ENCODE measurements around the gene CPB1.
"Not testable (repeated sequence)": the region's sequence is repeated elsewhere in the genome, so short reads cannot be mapped to it uniquely, and the experiment has no call there.

Gene CPB1

DNA sequence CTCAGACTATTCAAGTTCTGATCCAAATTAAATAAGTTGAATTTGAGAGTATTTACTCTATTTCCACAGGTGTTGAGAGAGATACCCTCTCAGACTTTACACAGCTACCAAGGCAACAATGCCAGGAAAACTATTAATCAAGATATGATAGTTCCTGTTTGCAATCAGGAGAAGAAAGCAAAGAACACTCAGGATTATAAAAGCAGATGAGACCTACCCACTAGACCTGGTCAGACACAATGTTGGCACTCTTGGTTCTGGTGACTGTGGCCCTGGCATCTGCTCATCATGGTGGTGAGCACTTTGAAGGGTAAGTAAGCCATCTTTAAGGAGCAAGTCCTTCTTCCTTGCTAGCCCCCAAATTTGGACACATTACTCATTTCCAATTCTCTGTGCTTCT is at the start of gene CPB1:
Gene CPB1, plus strand, starts transcription at position 227 of the 400 bp plus-strand sequence. Its CDS starts 13 bp downstream, at position 240.
- DNase-seq (ENCODE audit: low spot score) (no peak), FAIRE-seq (no peak)

- DNase-seq (ENCODE audit: low spot score): no peak
- no peak for FAIRE-seq
Observed at GRCh38 chr3:148778926-148779325, 48.7 kb upstream of the CPB1 start.

DNA sequence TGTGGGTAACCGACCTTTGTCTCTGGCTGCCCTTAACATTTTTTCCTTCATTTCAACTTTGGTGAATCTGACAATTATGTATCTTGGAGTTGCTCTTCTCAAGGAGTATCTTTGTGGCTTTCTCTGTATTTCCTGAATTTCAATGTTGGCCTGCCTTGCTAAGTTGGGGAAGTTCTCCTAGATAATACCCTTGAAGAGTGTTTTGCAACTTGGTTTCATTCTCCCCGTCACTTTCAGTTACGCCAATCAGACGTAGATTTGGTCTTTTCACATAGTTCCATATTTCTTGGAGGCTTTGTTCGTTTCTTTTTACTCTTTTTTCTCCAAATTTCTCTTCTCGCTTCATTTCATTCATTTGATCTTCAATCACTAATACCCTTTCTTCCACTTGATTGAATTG is 42.6 kb upstream of the CPB1 start:
- not testable (repeated sequence) for DNase-seq (ENCODE audit: low spot score); FAIRE-seq

DNA sequence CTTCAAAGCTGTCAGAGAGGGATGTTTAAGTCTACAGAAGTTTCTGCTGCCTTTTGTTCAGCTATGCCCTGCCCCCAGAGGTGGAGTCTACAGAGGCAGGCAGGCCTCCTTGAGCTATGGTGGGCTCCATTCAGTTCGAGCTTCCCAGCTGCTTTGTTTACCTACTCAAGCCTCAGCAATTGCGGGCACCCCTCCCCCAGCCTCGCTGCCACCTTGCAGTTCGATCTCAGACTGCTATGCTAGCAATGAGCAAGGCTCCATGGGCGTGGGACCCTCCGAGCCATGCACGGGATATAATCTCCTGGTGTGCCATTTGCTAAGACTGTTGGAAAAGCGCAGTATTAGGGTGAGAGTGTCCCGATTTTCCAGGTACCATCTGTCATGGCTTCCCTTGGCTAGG is 41.5 kb upstream of the CPB1 start:
- DNase-seq (ENCODE audit: low spot score); FAIRE-seq: not testable (repeated sequence)

- FAIRE-seq (no peak), DNase-seq (ENCODE audit: low spot score) (no peak)
Observed at GRCh38 chr3:148789146-148789545, 38.5 kb upstream of the CPB1 start.

- FAIRE-seq (no peak), DNase-seq (ENCODE audit: low spot score) (no peak)
Observed at GRCh38 chr3:148789906-148790305, 37.7 kb upstream of the CPB1 start.

- no peak for DNase-seq (ENCODE audit: low spot score)
- no peak for FAIRE-seq
Observed at GRCh38 chr3:148790370-148790769, 37.2 kb upstream of the CPB1 start.

DNA sequence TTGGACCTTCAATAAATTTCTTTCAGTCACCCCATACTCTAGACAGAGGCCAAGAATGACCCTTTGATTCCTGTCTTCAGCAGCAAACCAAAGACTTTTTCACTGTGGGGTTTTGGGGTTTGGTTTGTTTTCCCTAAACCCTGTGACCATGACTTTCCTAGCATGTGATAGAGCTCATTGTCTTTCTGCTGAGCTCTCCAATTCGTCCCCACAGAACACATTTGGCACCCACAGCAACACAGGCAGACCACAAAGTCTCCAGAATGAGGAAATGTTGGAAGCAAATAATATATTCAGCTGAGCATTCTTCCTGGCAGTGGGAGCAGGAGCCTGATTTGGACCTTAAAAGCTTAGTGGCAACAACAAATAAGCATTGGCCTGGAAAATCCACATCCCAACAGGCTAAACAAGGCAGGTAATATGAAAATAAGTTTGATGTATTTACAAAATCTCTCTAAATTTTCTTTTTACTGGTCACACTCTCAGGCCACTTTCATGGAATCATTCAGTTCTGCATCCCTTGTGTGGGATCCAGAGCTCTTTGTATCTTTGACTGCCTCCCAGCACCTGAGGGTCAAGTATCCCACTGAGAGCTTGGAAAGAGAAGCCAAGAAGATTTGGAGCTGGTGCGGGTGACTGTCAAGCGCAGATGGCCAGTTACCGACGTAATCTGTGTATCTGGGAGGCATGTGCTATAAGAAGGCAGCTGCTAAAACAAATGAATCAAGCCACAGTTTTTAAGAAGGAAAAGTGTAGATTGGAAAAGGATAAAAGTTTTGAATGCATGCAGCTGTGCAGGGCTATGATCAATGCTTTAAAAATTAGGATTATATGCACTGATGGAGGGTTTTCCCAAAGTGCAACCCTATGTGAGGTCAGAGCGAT is 36.5 kb upstream of the CPB1 start:
- FAIRE-seq: no peak

GRCh38 chr3:148791920-148792319 is 35.7 kb upstream of the CPB1 start:
- DNase-seq (ENCODE audit: low spot score): no peak

More for the DNA sequence above, 36.5 kb upstream of the CPB1 start:
- DNase-seq (ENCODE audit: low spot score): no peak

GRCh38 chr3:148792516-148792915 is 35.1 kb upstream of the CPB1 start:
- FAIRE-seq: no peak
- DNase-seq (ENCODE audit: low spot score): no peak

More at GRCh38 chr3:148791920-148792319, 35.7 kb upstream of the CPB1 start:
- no peak for FAIRE-seq

- DNase-seq (ENCODE audit: low spot score) (no peak), FAIRE-seq (no peak)
Observed at GRCh38 chr3:148796799-148797198, 30.8 kb upstream of the CPB1 start.

GRCh38 chr3:148797795-148798194 is 29.8 kb upstream of the CPB1 start:
- no peak for DNase-seq (ENCODE audit: low spot score)
- FAIRE-seq: no peak

DNA sequence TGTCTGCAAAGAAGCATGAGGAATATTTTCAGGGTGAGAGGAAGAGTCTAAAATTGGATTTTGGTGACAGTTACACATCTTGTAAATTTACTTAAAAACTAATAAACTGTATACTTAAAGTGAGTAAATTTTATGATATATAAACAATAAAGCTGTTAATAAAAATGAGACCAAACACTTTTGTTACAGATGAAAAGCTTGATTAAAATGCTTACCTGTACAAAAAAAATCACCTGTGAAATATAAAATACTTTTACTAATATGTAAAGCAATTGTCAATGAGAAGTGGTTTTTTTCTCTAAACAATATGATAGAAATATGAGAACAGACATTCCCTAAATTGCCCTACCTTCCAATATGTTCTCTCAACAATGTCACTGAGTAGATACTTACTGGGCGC is 27.2 kb upstream of the CPB1 start:
- FAIRE-seq: no peak

GRCh38 chr3:148809835-148810234 is 17.8 kb upstream of the CPB1 start:
- FAIRE-seq: no peak
- no peak for DNase-seq (ENCODE audit: low spot score)

More for the DNA sequence above, 27.2 kb upstream of the CPB1 start:
- DNase-seq (ENCODE audit: low spot score): no peak

DNA sequence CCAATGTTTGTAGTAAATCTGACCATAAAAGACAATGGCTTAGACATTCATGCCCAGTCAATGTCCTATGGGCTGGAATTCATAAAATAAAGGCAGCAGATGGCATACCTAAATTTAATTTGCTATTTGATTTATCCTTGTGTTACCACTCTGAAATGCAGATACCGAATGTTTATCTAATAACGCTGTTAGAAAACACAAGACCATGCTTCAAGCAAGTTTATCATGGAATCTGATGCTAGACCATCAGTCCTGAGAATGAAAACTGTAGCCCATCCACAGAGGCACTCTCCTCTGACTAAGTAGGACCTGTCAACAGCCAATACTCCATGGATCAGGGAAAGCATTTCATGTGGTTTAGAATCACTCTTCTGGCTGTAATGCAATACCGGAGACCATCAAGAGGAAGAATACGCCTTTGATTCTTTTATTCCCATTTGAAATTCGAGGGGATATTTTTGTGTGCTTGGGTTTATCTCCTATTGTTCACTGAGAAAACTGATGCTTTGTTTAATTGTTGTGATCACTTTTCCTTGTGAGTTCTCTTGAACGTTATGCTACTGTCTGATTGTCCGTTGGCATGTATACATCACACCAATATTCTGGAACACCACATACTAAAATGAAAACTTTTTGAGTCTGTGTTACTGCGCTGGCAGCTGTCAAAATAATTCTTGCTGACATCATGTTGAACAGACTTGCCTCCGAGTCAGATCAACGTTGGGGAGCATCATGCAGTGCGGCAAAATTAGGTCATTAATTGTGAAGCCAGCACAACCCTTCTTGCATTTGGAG is 12.1 kb upstream of the CPB1 start:
- FAIRE-seq (no peak), DNase-seq (ENCODE audit: low spot score) (no peak)

DNA sequence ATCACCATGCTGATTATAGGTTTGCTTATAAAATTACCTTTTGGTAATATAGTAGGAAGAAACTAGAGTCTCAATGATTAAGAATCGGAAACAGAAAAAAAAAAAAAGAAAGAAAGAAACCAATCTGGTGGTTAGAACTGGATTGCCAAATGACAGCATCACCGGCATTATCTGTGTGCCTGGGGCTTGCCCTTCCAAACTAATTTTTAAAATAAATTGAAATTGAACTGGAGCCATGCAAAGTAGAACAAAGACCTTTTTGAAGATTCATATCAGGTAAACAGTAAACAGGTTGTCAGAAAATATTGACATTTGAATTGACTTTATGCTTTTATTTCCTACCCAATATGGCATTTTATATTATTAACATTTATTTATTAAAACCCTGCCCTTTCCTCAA is 11.2 kb upstream of the CPB1 start:
- DNase-seq (ENCODE audit: low spot score): no peak
- no peak for FAIRE-seq

- no peak for FAIRE-seq
- no peak for DNase-seq (ENCODE audit: low spot score)
Observed at GRCh38 chr3:148816981-148817525, 10.6 kb upstream of the CPB1 start.

DNA sequence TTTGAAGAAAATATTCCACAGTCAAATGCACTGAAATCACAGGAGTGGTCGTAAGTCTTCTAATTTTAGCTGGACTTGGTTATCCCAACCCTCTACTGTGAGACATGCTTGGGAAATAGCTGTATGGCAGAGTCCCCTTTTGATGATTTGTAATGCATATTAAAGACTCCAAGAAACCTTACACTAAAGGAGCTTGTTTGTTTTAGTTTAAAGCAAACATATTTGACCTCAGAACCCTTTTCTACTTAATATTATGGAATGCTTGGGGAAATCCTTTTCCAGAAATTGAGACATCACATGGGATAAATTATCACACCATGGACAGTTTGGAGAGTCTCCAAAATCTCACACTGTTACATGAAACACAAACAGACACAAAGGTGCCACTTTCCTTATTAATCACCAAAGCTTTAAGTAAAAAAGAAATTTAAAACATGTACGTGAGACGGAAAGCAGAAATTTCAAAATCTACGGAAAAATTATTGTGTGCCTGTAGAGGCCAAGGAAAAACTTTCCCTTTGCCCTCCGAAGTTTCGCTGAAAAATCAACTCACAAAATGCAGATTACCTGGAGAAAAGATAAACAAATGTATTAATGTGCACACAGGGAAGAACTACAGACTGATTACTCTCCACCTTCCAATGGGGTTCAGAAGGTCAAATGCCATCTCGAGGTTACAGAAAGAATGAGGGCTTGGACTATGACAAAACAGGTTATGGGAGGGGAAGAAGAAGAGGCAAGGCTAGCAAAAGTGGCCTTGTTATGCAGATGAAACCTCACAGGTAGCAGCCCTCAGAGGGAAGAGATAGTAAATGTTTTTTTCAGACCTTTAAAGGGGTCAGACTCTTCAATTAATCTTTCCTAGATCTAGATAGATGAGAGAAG is 7.0 kb upstream of the CPB1 start:
- DNase-seq (ENCODE audit: low spot score) (no peak), FAIRE-seq (no peak)

- no peak for FAIRE-seq
- DNase-seq (ENCODE audit: low spot score): no peak
Observed at GRCh38 chr3:148823026-148823425, 4.6 kb upstream of the CPB1 start.

DNA sequence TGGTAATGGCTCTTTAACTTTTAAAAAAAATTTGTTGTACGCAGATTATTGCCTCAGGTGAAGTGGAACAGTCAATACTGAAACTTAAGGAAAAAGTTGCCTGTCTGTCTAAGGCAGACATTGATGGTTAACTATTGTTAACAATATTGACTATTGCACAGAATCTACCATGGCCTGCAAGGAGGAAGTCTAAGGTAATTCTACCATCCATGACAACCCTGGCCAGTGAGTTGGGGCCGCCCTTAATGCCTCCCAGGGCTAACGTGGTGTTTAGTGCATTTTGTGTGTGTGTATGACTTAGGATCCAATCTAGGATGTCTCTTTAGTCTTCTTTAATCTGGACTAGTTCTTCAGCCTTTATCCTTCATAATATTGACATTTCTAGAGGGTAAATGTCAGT is 2.1 kb upstream of the CPB1 start:
- DNase-seq (ENCODE audit: low spot score): no peak
- no peak for FAIRE-seq

GRCh38 chr3:148828136-148828690 is 602 bp downstream of the CPB1 start:
- FAIRE-seq (no peak), DNase-seq (ENCODE audit: low spot score) (no peak)

Measured in urothelium cell line (cell line).